ENCODE results near the gene P2RY1. TPM values are rescaled to one million over a fixed set of nuclear protein-coding genes. Genes with fewer than 3 reads are reported as not detected.

Gene P2RY1
- total and polyA plus RNA-seq, 9 of the 15 experiments (the other 6 are each of a cell fraction or from before 2014, with no cell fraction given) = 6.0 to 27.9 (median 18.4) TPM

DNA sequence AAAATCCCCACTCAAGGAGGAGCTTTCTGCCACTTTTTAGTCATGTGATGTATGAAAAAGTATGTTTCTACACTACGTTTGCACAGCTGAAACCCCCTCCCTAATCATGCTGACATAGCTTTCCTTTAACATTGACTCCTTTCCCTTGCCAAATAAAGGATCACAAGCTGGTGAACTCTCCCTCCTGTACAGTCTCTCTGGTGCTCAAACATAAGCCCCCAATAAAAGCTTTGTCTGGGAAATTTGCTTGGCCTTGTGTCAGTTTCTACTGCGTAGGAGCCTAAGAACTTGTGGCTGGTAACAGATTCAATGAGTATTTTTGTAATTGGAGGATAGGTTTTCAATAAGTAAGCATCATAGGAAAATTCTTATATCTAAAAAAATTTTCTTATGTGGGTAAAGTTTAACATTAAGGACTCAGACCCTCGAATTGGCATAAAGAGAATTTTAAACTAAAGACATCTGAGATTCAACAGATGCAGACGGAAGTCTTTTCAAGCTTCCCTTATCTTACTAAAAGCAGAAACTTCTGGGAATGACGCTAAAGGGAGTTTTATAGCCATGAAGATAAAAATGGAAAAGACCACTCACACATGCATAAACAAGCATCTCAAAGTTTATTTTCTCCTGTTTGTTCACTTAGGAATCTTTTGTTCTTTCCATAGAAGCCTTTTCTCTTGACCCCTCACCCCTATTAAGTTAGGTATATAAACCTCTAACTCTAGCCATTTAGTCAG is 44.1 kb upstream of the P2RY1 start (continued):
- TF ChIP-seq, protein P1, sequence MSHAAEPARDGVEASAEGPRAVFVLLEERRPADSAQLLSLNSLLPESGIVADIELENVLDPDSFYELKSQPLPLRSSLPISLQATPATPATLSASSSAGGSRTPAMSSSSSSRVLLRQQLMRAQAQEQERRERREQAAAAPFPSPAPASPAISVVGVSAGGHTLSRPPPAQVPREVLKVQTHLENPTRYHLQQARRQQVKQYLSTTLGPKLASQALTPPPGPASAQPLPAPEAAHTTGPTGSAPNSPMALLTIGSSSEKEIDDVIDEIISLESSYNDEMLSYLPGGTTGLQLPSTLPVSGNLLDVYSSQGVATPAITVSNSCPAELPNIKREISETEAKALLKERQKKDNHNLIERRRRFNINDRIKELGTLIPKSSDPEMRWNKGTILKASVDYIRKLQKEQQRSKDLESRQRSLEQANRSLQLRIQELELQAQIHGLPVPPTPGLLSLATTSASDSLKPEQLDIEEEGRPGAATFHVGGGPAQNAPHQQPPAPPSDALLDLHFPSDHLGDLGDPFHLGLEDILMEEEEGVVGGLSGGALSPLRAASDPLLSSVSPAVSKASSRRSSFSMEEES (CRISPR knock-in tag; IDR thresholded peaks at IDR 0.05) = peak; percentile 48
- no peak for TF ChIP-seq ZNF668 (CRISPR knock-in tag; IDR thresholded peaks at IDR 0.05)
- TF ChIP-seq REST (IDR thresholded peaks at IDR 0.05; ENCODE audit: borderline replicate concordance) = no peak
- no peak for TF ChIP-seq REST (CRISPR knock-in tag; IDR thresholded peaks at IDR 0.05; ENCODE audit: low read depth)
- no peak for TF ChIP-seq ZNF696 (CRISPR knock-in tag; conservative IDR thresholded peaks at IDR 0.05)
- peak; percentile 42; the same call in 1 of the 2 replicates for TF ChIP-seq ZNF316 (IDR thresholded peaks at IDR 0.05)
- no peak for TF ChIP-seq POLR2H (tag; IDR thresholded peaks at IDR 0.05; ENCODE audit: low read depth)
- TF ChIP-seq STAT5A (IDR thresholded peaks at IDR 0.05; ENCODE audit: borderline replicate concordance, low read length) = no peak
- TF ChIP-seq E2F1 (CRISPR knock-in tag; IDR thresholded peaks at IDR 0.05) = no peak
- TF ChIP-seq ZC3H8 (IDR thresholded peaks at IDR 0.05) = no peak
- TF ChIP-seq CCAR2 (IDR thresholded peaks at IDR 0.05; ENCODE audit: low read depth, low read length) = no peak
- TF ChIP-seq, protein P2, sequence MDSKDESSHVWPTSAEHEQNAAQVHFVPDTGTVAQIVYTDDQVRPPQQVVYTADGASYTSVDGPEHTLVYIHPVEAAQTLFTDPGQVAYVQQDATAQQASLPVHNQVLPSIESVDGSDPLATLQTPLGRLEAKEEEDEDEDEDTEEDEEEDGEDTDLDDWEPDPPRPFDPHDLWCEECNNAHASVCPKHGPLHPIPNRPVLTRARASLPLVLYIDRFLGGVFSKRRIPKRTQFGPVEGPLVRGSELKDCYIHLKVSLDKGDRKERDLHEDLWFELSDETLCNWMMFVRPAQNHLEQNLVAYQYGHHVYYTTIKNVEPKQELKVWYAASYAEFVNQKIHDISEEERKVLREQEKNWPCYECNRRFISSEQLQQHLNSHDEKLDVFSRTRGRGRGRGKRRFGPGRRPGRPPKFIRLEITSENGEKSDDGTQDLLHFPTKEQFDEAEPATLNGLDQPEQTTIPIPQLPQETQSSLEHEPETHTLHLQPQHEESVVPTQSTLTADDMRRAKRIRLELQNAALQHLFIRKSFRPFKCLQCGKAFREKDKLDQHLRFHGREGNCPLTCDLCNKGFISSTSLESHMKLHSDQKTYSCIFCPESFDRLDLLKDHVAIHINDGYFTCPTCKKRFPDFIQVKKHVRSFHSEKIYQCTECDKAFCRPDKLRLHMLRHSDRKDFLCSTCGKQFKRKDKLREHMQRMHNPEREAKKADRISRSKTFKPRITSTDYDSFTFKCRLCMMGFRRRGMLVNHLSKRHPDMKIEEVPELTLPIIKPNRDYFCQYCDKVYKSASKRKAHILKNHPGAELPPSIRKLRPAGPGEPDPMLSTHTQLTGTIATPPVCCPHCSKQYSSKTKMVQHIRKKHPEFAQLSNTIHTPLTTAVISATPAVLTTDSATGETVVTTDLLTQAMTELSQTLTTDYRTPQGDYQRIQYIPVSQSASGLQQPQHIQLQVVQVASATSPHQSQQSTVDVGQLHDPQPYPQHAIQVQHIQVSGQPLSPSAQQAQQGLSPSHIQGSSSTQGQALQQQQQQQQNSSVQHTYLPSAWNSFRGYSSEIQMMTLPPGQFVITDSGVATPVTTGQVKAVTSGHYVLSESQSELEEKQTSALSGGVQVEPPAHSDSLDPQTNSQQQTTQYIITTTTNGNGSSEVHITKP (IDR thresholded peaks at IDR 0.05; ENCODE audit: partially characterized antibody) = no peak
- TF ChIP-seq TCF3 (CRISPR knock-in tag; IDR thresholded peaks at IDR 0.05) = peak; percentile 43; the same call in 1 of the 2 replicates
